HG03175 (cell line): ENCODE measurements around the gene CASP6.
A peak's percentile ranks its signal among the peaks of the same experiment; 100 is the strongest.

Experiments used
- ATAC-seq: cut with Tn5 transposase; IDR thresholded peaks from one replicate; pipeline ENCODE4 v1.9.1; 2021; ENCODE audit warnings: mild to moderate bottlenecking, moderate library complexity; ENCODE audit not compliant: unreplicated experiment

CASP6 gene

DNA sequence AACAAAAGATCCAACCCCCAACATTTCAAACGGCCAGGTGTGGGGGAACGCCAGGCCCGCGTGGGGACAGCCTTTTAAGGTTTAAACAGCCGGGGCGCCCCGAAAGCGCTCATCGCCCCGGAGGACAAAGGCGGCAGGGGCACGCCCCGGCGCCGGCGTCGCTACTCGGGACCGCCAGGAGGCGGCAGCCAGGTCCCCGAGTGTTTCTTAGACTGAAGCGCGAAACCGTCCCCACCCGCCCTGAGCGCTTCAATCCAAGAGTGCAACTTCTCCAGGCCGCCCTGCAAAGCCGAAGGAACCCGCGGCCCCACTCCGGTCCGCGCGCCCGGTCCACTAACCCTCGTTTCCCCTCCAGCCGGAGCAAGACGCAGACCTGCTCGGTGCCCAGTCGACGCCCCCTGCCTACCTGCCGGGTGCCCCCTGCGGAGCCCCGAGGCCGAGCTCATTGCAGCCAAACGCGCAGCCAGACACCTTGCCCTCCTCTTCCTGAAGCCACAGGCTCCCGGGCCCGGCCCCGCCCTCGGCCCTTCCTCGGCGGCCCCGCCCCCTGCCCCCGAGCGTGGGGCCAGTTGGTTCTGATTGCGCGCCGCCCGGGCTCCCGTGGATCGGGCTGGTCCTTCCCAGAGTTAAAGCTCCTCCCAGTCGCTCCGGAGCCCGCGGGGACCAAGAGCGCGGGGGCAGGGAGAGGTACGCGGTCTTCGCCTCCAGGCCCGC lies at the start of gene CASP6:
Gene CASP6 (minus strand): TSS at position 496 of the 714 bp plus-strand sequence. CDS start 50 bp downstream, at position 446.
- peak; percentile 83 for ATAC-seq

- no peak for ATAC-seq
Measured at GRCh38 chr4:109752525-109752924, 49.3 kb upstream of the CASP6 start.

DNA sequence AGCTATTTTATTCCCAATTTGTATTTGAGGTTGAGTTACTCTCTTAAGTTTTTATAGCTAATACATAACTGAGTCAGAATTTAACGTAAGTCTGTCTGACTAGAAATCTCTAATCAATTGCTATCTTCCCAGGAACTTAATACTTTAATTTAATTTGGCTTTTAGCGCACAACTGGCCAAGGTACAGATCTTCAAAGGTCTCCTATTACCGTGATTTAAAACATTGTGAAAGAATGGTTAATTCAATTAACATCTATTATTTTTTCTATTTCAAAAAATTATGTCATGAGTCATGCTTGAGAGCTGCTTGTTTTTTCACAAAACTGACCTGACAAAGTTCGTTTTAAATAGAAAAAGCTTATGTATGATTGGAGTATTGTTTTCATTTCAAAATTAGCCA lies 48.6 kb upstream of the CASP6 start:
- no peak for ATAC-seq

- ATAC-seq: no peak
Measured at GRCh38 chr4:109750652-109751244, 47.5 kb upstream of the CASP6 start.

GRCh38 chr4:109749388-109750082 lies 46.3 kb upstream of the CASP6 start:
- ATAC-seq: no peak

- ATAC-seq: no peak
Measured at GRCh38 chr4:109748114-109748513, 44.9 kb upstream of the CASP6 start.

DNA sequence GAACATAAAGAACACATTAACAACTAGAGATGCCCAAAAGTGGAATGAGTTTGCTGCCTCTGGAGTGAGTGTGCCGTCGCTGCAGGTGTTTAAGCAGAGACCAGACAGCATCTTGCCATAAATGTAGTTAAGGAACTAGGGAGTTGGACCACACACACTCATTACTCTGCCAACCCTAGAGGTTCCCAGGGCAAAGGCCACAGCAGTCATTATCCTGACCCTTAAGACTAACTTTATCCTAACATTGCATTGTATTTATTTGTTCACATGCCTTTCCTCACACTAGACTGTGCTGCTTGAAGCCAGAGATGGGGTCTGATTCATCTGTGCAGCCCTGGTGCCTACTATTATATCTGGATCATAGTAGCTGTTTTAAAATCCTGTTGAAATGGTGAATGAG lies 43.5 kb upstream of the CASP6 start:
- ATAC-seq: no peak

GRCh38 chr4:109745830-109746229 lies 42.6 kb upstream of the CASP6 start:
- ATAC-seq: no peak

GRCh38 chr4:109739547-109739946 lies 36.3 kb upstream of the CASP6 start:
- ATAC-seq: no peak

- no peak for ATAC-seq
Measured at GRCh38 chr4:109738104-109738872, 35.0 kb upstream of the CASP6 start.

- no peak for ATAC-seq
Measured at GRCh38 chr4:109735566-109736365, 32.5 kb upstream of the CASP6 start.

DNA sequence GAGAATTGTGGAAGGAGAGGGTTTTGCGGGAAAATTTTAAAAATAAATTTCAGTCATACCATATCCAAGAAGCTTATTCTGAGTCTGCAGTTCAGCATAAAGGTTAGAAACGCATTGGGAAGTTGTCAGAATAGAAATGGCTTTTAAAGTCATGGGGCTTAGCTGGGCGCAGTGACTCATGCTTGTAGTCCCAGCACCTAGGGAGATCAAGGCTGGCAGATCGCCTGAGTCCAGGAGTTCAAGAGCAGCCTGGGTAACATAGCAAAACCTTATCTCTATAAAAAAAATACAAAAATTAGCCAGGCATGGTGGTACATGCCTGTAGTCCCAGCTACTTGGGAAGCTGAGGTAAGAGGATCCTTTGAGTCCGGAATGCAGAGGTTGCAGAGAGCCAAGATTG lies 30.5 kb upstream of the CASP6 start:
- no peak for ATAC-seq

DNA sequence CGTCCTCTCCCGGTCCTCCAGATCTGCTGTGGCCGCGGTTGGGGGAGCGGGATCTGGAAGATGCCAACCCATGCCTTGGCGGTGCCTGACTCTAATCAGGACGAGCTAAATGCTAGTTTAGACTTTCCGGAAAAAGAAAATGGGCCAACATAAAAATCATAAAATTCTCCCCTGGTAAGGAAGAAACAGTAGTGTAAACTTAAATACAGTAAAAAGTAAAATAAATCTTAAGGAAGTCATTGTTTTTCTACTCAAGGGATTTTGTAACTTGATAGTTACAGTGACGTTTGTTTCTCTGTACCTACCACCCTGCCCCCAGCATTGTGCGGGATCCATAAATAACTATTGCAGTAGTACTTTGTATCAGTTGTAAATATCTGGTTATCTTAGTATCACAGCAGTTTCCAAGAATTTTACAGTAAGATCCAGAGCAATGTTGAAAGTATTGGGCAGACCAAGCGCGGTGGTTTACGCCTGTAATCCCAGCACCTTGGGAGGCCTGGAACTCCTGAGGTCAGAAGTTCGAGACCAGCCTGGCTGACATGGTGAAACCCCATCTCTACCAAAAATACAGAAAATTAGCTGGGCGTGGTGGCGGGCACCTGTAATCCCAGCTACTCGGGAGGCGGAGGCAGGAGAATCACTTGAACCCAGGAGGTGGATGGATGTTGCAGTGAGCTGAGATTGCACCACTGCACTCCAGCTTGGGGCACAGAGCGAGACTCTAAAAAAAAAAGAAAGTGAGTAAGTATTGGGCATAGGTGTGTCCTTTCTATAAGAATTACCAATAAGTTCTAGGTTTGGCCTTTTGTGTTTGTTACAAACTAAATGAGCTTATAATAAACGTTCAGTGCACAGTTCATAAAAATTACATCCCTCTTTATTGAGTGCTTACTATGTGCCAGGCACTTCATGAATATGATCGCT lies 27.6 kb upstream of the CASP6 start:
- no peak for ATAC-seq

DNA sequence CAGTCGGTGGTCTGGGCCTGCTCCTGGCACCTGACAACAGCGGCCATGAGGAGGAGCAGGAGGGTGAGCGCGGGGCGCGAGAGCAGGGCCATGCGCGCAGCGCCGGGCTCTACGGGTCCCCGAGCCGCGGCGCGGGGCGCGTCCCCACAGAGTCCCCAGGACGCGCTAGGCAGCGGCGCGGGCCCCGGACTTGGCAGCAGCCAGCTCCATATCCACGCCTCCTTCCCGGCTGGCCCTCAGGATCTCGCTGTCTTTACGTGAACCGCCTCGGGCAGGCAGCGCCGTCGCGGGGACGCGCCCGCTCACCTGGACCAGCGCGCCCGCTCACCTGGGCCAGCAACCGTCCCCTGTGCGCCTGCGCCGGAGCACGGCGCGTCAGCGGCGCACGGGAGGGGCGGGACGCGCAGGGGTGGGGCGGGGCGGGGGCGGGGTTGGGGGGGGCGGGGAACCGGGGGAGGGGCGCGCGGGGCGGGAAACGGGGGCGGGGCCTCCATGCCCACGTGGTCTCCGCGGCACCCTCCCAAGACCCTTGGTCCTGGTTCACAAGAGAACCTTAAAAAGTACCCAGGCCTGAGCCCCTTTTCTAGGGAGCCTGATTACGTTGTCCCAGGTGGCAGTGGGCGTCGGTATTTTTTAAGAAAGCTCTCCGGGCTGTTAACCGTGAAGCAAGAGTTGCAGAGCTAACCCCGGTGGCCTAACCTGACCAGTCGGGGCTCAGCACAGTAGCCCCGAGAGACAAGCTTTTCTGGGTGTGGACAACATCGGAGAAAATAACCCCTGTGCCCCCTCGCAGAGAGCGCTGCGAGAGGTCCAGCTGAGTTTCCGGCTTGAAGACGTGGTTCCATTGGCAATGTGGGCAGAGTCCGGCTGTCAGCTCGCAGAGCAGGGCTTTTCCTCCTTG lies 26.7 kb upstream of the CASP6 start, which contains the start of gene PLA2G12A:
Gene PLA2G12A (minus strand): TSS at position 353 of the 901 bp plus-strand sequence. CDS start 261 bp downstream, at position 92.
- peak; percentile 78 for ATAC-seq

GRCh38 chr4:109729117-109729717 lies 26.0 kb upstream of the CASP6 start:
- ATAC-seq: no peak

DNA sequence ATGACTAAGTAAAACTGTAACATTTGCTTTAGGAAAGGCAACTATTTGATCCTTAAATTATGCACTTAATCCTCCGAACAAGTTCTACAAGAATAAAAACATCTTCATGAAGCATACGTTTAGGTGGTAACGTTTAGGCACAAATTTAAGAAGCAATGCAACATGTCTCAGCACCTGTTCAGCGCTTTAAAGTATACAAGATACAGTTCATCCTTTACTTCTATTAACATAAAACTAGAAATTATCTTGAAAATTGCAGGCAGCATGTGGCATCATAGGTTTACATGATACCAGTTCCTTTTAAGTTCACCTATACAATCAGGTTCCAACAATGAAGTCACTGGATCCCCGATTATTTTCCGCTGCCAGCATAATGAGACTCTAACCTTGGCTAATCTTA lies 25.1 kb upstream of the CASP6 start:
- ATAC-seq: no peak

- ATAC-seq: no peak
Measured at GRCh38 chr4:109723110-109723509, 19.9 kb upstream of the CASP6 start.

GRCh38 chr4:109722357-109722756 lies 19.1 kb upstream of the CASP6 start:
- no peak for ATAC-seq
